Activated naive CD4-positive, alpha-beta T cell treated with Interleukin-2 at 50 U/mL for 16 hours (primary cell): ENCODE measurements around the gene THY1.
"Not testable (repeated sequence)": the region's sequence is repeated elsewhere in the genome, so short reads cannot be mapped to it uniquely, and the experiment has no call there.

Source experiments
- DNase-seq: peaks from one replicate; pipeline ENCODE4 v3.0.0-alpha.2; 2020

Gene THY1

GRCh38 chr11:119445379-119445778, 22.4 kb upstream of the THY1 start:
- DNase-seq = no peak

- DNase-seq = no peak
Observed at GRCh38 chr11:119441898-119442243, 18.9 kb upstream of the THY1 start.

GRCh38 chr11:119438599-119438998, 15.6 kb upstream of the THY1 start:
- no peak for DNase-seq

GRCh38 chr11:119437521-119437920, 14.5 kb upstream of the THY1 start:
- not testable (repeated sequence) for DNase-seq

GRCh38 chr11:119436711-119437110, 13.7 kb upstream of the THY1 start:
- DNase-seq = no peak

GRCh38 chr11:119436093-119436492, 13.1 kb upstream of the THY1 start:
- DNase-seq = no peak

GRCh38 chr11:119434591-119435330, 11.8 kb upstream of the THY1 start:
- DNase-seq = no peak

GRCh38 chr11:119433358-119433725, 10.4 kb upstream of the THY1 start:
- DNase-seq = no peak

GRCh38 chr11:119432484-119433357, 9.7 kb upstream of the THY1 start:
- no peak for DNase-seq

GRCh38 chr11:119431523-119431922, 8.6 kb upstream of the THY1 start:
- no peak for DNase-seq

- no peak for DNase-seq
Observed at GRCh38 chr11:119427279-119427678, 4.3 kb upstream of the THY1 start.

GRCh38 chr11:119426142-119426541, 3.2 kb upstream of the THY1 start:
- DNase-seq = no peak

- no peak for DNase-seq
Observed at GRCh38 chr11:119424775-119425174, 1.8 kb upstream of the THY1 start.

- no peak for DNase-seq
Observed at GRCh38 chr11:119424276-119424675, 1.3 kb upstream of the THY1 start.

- DNase-seq = no peak
Observed at GRCh38 chr11:119423509-119424254, 710 bp upstream of the THY1 start.

- no peak for DNase-seq
Observed at GRCh38 chr11:119421941-119422808, 797 bp downstream of the THY1 start.

GRCh38 chr11:119421351-119421750, 1.6 kb downstream of the THY1 start:
- DNase-seq = no peak

GRCh38 chr11:119420631-119421030, 2.3 kb downstream of the THY1 start:
- DNase-seq = no peak

GRCh38 chr11:119419834-119420492, 3.0 kb downstream of the THY1 start:
- no peak for DNase-seq

GRCh38 chr11:119419246-119419645, 3.7 kb downstream of the THY1 start:
- no peak for DNase-seq

- DNase-seq = no peak
Observed at GRCh38 chr11:119418759-119419158, 4.2 kb downstream of the THY1 start.
